ENCODE data around the gene MSRB1. TPM values are rescaled to one million over a fixed set of nuclear protein-coding genes. Genes with fewer than 3 reads are reported as not detected.

The MSRB1 gene
- total RNA-seq, 1 donor, result 14.3 TPM

DNA sequence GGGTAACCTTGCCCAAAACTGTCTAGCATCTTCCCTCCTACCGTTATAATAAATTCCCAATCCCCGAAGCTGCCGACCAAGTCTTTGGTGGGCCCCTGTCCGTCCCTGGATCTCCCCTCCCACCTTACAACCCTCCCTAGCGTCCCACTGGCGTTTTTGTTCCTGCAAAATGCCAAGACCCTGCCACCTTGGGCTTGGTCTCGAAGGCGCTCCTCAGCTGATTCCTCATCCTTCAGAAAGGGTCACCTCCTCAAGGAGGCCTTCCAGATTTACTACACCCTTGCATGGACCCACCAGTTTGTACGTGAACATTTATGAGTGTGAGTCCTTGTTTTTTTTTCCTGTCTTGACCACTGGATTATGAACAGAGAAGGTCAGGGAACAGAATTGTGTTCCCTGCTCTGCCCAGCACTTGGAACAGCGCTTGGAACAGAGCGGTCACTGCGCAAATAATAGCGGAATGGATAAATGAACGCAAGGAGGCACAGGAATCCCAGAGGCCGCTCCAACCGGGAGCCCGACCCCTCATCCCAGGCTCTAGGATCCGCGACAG is 40.1 kb upstream of the MSRB1 start:
- TF ChIP-seq, protein P1, sequence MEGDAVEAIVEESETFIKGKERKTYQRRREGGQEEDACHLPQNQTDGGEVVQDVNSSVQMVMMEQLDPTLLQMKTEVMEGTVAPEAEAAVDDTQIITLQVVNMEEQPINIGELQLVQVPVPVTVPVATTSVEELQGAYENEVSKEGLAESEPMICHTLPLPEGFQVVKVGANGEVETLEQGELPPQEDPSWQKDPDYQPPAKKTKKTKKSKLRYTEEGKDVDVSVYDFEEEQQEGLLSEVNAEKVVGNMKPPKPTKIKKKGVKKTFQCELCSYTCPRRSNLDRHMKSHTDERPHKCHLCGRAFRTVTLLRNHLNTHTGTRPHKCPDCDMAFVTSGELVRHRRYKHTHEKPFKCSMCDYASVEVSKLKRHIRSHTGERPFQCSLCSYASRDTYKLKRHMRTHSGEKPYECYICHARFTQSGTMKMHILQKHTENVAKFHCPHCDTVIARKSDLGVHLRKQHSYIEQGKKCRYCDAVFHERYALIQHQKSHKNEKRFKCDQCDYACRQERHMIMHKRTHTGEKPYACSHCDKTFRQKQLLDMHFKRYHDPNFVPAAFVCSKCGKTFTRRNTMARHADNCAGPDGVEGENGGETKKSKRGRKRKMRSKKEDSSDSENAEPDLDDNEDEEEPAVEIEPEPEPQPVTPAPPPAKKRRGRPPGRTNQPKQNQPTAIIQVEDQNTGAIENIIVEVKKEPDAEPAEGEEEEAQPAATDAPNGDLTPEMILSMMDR (IDR thresholded peaks at IDR 0.05; ENCODE audit: insufficient read depth, low read length), result no peak
- H3K4me3 ChIP-seq (ENCODE audit: low read depth, low read length), result peak overlapping the region; percentile 76
- DNase-seq (ENCODE audit: low read depth), result no peak

DNA sequence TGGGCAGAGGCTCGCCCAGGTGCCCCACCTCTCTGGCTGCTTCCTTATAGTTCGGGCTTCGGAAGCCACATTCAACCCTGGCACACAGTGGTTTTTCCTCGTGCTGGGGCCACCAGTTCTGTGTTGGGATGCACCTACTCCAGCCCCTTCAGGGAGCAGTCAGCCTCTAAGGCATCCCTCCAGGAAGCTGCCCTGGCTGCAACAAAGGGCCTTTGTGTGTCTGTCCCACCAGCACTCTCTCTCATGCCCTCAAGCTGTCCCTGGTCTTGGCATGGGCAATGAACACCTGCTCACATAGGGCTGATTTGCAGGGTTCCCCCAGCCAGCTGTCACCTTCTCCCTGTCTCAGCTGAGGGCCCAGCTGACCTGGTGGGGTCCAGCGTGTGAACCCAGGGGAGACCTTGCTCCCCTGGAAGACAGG is 39.0 kb upstream of the MSRB1 start:
- DNase-seq (ENCODE audit: low read depth), result no peak
- no peak overlapping the region for H3K4me3 ChIP-seq (ENCODE audit: low read depth, low read length)
- TF ChIP-seq, protein P1 (IDR thresholded peaks at IDR 0.05; ENCODE audit: insufficient read depth, low read length), result no peak

DNA sequence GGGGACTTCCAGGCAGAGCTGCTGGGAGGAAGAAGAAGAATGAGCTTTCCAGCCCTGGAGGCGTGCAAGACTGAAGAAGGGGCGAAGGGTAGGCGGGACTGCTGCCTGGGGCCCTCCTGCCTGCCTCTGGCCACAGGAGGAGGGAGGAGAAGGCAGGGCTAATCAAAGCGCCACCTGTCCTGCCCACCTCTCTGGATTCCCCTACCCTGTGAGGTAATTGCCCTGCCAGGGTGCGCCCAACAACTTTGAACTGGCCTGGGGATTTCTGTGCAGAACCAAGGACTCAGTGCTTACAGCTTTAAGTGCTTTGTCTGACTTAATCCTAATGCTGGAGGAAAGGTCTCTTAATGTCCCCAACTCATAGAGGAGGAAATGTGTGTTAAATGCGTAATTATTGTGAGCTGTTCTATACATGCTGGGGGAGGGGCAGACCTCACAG is 38.4 kb upstream of the MSRB1 start, which contains the start of gene NOXO1:
TSS of gene NOXO1 (minus strand) at position 72 of the 439 bp plus-strand sequence. CDS start 290 bp downstream, outside the sequence.
- no peak within 1 kb of the TSS for H3K4me3 ChIP-seq (ENCODE audit: low read depth, low read length)
- TF ChIP-seq, protein P1 (IDR thresholded peaks at IDR 0.05; ENCODE audit: insufficient read depth, low read length), result no peak

DNA sequence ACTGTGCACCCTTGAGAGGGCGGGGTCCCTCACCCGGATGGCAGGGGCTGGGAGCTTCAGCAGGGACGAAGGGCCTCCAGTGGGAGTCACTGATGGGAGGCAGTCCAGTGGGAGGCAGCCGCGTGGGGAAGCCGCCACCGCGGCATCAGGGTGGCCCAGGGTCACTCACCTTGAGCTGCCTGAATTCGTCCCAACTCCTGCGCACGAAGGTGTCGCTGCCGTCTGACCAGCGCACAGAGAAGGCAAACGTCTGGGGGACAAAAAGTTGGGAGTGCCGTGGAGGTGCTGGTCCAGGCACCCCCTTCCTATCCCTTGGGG is 37.7 kb upstream of the MSRB1 start:
- H3K4me3 ChIP-seq (ENCODE audit: low read depth, low read length), result no peak overlapping the region
- no peak for DNase-seq (ENCODE audit: low read depth)
- TF ChIP-seq, protein P1 (IDR thresholded peaks at IDR 0.05; ENCODE audit: insufficient read depth, low read length), result no peak

More for the DNA sequence above, 38.4 kb upstream of the MSRB1 start, which contains the start of gene NOXO1:
- DNase-seq (ENCODE audit: low read depth), result no peak

DNA sequence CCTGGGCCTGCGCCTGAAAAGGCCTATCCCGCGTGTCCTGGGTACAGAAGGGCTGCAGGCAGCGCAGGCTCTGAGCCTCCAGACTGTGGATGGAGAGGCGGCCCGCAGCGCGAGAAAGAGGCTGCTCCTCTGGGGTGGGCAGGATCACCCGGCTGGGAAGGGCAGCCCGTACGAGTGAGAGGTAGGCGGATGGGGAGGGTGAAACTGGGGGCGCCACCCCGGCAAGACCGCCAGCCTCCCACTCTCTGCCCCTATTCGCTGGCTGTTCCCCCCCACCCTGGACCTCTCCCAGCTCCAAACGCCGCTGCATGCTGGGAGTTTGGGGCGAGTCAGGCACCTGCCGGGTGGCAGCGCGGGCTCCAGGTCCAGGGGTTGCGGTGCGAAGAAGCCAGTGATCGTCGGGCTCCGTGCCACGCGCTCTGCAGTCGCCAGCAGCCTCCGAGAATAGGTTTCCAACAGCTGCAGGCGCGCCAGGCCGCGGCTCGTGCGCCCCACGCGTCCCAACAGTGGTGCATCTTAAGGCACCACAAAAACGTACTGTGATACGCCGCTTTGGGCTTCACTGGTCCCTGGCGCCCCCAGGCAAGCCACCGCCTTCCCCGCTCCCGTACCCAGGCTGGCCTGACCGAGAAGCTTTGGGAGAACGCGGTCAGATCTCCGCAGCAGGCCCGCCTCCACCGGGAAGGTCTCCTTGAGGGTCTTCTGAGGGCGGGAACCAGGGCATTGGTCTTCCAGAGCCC is 37.2 kb upstream of the MSRB1 start:
- no peak for DNase-seq (ENCODE audit: low read depth)
- TF ChIP-seq, protein P1 (IDR thresholded peaks at IDR 0.05; ENCODE audit: insufficient read depth, low read length), result no peak
- no peak overlapping the region for H3K4me3 ChIP-seq (ENCODE audit: low read depth, low read length)

DNA sequence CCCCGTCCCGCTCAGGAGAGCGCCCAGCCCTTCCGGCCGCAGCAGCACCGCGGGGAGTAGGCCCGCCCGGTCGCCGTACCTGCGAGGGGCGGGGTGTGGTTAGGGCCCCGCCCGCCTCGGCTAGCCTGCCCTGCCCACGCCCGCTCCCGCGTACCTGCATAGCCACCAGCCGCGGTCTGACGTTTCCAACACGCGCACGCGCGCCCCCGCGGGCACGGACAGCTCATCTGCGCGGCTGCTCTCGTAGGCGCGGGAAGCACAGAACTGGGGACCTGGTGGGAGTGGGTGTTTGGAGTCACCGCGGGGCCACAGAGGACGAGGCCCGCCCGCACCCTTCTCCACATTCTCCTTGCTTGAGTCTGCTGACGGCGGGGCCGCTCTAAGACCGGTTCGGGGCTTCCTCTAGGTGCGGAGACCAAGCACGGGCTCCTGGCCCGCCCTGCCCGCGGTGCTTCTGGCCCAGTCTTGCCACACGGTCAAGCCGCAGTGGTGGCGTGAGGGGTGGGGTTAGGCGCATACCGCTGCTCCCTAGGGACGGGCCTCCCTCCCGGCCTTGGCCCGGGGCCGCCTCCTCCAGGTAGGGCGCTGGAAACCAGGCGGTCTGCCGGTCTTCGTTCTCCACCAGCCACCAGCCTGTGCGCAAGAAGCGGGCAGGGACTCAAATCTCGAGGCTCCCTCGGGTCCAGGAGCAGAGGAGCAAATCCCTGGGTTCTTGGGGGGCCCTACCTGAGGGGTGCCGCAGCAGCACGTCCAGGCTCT is 36.5 kb upstream of the MSRB1 start:
- TF ChIP-seq, protein P1 (IDR thresholded peaks at IDR 0.05; ENCODE audit: insufficient read depth, low read length), result no peak
- no peak overlapping the region for H3K4me3 ChIP-seq (ENCODE audit: low read depth, low read length)
- DNase-seq (ENCODE audit: low read depth), result no peak
